Stimulated activated CD8-positive, alpha-beta memory T cell treated with anti-CD3 and anti-CD28 coated beads, Interleukin-12 subunit alpha, Interleukin-12 subunit beta, amount 100 ng/mL, for 4 hours (primary cell): ENCODE measurements around the gene PEX5.

Experiments
- DNase-seq: peaks from one replicate; pipeline ENCODE4 v3.0.0-alpha.2; 2020; ENCODE audit warnings: low read depth

Gene PEX5

DNA sequence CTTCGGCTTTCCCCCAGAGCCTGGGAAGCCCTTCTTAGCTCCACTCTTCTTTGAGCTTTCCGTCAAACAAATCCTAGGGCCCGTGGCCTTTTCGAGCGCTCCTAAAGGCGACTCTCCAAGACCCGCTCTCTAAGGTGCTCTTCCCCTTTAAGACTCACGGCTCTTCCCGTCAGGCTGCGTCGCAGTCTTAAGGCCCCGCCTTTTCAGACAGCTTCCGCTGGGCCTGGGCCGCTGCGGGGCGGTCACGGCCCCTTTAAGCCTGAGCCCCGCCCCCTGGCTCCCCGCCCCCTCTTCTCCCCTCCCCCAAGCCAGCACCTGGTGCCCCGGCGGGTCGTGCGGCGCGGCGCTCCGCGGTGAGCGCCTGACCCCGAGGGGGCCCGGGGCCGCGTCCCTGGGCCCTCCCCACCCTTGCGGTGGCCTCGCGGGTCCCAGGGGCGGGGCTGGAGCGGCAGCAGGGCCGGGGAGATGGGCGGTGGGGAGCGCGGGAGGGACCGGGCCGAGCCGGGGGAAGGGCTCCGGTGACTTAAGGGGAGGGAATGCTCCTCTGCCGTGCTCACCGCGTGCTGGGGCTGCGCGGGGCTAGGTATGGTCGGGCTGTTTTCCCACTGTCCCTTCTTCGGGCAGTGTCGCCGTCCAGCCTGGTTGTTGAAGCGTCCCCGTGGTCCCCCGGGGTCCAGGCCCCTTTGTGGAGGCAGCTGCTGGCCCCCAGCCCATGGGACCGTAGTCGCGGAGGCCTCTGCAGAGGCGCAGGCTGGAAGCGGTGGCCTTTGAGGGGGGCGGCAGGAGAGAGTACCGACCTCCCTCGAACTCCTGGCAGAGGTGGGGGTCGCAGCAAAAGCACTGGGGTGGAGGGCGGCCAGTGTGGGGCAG is at the start of gene PEX5:
PEX5 (plus strand) TSS at position 289 of the 870 bp plus-strand sequence. CDS start 692 bp downstream, outside the sequence.
- DNase-seq = peak; percentile 73

- DNase-seq = no peak
Measured at GRCh38 chr12:7141351-7142005, 48.0 kb upstream of the PEX5 start.

DNA sequence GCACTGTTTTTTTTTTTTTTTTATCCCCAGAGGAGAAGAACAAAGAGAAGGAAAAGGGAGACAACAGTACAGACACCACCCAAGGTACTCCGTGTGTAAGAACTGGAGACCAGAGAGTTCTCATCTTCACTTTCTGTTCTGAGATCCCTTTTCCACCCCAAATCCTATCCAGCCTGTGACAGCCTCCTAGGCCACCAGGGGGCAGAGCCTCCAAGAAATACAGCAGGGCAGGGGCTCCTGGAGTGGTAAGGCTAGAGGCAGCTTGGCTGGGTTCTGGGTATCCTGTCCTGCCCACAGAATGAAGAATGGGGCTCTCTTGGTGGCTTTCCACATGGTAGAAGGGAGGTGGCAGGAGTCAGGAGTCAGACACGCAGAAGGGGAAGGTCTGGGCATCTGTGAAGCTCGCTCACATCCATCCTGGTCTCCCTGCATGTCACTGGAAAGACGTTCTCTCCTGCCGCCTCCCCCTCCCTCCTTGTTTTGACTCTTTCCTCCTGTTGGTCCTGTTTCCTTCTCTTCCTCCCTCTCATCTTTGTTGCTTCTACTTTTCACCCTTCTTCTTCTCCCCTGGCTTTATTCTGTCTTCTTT is 47.3 kb upstream of the PEX5 start:
- no peak for DNase-seq

DNA sequence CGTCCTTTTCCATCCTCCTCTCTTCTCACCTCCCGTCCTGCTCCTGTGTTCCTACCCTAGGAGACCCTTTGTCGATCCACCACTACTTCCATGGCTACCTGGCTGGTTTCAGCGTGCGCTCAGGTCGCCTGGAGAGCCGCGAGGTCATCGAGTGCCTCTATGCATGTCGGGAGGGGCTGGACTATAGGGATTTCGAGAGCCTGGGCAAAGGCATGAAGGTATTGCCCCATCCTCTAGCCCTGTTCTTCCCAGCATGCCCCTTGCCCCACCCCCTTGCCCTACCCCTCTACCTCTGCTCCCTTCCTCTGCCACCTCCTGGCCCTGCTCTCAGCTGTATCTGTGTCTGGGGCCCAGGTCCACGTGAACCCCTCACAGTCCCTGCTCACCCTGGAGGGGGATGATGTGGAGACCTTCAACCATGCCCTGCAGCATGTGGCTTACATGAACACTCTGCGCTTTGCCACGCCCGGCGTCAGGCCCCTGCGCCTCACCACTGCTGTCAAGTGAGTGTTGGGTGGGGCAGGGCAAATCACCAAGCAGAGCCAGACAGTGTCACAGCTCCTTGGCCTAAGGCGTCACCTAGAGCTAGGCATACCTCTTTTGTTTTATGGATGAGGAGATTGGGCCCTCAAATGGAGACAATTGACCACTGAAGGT is 46.5 kb upstream of the PEX5 start:
- DNase-seq = no peak

GRCh38 chr12:7143564-7143963 is 45.9 kb upstream of the PEX5 start:
- DNase-seq = no peak

GRCh38 chr12:7144414-7145120 is 44.9 kb upstream of the PEX5 start:
- no peak for DNase-seq

- DNase-seq = no peak
Measured at GRCh38 chr12:7145671-7146070, 43.8 kb upstream of the PEX5 start.

- DNase-seq = no peak
Measured at GRCh38 chr12:7146228-7146627, 43.3 kb upstream of the PEX5 start.

GRCh38 chr12:7146906-7147305 is 42.6 kb upstream of the PEX5 start:
- no peak for DNase-seq

GRCh38 chr12:7150356-7150755 is 39.1 kb upstream of the PEX5 start:
- DNase-seq = no peak

DNA sequence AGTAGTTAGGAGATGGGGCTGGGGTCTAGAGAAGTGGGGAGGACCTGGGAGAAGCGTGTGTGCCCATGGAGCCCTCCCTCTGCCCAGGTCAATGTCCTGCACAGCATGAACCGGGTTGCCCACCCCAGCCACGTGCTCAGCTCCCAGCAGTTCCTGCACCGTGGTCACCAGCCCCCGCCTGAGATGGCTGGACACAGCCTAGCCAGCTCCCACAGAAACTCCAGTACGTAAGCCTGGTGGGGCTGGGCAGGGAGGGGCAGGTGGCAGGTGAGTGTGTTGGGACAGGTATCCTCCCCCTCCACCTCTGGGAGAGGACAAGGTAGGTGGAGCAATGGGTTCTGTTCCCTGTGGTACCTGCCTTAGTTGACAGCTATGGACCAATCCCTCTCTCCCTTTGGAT is 38.6 kb upstream of the PEX5 start:
- no peak for DNase-seq

DNA sequence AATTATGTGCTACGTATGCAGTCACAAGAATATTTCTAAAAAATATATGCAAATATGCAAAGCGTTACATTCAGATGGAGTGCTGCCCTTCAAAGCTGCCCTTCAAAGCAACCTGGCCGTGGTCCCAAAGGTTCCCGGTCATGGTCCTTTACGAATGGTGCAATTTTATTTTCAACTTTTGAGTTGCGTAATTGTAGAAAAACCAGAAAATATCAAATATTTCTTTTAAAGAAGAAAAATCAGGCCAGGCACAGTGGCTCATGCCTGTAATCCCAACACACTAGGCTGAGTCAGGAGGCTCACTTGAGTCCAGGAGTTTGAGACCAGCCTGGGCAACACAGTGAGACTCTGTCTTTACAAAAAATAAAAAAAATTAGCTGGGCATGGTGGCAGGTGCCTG is 38.0 kb upstream of the PEX5 start:
- DNase-seq = no peak

DNA sequence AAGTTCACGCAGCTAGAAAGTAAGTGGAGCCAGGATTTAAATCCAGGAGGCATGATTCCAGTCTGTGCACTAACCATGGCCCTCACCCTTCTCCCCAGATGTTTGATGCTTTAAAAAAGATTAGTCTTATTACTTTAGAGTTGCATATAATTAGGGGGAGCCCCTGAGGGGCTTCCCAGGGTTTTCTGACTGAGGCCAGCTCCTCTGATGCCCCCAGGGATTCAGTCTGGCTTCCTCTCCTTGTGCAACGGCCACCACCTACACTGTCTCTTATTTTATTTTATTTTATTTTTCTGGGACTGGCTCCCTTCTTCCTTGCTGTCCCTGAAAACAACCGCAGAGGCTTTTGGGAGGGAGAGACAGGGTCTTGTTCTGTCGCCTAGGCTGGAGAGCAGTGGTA is 36.7 kb upstream of the PEX5 start:
- no peak for DNase-seq

DNA sequence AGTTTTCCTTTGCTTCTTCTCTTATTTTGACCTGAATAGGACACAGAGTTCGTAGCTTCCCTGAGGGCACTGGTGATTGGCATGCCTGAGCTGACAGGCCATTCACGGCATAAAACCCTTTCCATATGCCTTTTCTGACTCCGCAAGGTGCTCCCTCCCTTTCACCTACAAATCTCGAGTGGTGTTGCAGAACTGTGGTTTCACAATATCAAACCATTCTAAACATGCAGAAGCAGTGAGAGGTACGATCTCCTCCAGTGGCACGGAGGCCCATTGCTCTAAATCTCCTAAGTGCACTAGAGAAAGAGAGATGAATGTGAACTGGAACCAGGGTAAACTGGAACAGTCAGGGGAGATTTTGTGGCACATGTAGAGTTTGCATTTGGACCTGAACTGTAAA is 35.4 kb upstream of the PEX5 start:
- DNase-seq = no peak

- DNase-seq = no peak
Measured at GRCh38 chr12:7154901-7155470, 34.5 kb upstream of the PEX5 start.

- no peak for DNase-seq
Measured at GRCh38 chr12:7155471-7156034, 33.9 kb upstream of the PEX5 start.

DNA sequence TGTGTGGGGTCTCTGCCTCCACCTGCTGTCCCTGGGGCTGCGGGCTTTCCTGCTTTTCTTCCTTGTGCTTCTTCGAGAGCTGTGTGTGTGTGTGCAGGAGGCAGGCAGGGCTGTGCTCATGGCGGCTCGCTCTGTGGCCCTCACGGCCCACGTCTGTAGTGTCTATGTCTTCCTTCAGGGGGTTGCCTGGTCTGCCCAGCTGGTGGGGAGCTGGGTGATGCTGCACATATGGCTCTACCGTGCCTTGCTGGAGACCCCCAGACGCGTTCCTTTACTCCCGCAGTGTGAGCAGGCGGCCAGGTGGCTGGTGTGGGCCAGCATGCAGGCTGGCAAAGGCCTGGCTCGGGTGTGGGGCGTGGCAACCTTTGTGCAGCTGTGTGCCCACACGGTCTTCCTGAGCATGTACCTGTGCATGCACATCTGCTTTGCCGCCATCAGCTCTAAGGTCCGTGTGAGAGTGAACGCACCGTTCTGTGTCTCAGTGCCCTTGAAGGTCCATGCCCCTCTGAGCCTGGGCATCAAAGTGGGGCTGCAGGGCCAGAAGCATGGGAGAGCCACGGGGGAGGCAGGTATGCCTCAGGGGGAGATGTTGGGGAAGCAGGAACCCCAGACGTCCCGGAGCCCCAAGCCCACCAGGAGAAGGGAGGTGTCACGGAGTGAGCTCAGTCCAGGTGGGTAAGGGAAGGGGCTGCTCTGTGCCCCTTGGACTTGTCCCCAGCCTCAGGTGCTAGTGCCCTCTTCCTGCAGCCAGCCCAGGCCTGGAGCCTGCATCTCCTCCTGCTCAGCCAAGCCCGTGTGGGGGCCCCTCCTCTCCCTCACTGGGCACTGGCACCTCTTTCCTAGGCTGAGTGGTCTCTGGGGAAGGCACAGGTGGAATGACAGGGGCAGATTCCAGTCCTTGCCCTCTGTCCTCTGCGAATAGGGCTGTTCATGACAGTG is 33.0 kb upstream of the PEX5 start:
- DNase-seq = no peak

DNA sequence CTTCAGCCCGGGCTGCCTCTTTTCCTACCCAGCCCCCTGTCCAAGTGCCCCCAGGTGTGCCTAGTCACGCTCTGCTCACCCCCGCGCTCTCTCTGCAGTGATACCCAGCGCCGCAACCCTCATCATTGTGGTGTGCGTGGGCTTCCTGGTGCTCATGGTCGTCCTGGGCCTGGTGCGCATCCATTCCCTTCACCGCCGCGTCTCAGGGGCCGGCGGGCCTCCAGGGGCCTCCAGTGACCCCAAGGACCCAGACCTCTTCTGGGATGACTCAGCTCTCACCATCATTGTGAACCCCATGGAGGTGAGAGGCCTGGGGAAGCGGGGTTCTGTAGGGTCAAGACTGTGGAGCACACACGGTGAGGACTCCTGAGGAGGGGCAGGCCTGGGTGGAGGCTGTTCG is 32.1 kb upstream of the PEX5 start:
- no peak for DNase-seq

GRCh38 chr12:7158781-7159609 is 30.5 kb upstream of the PEX5 start:
- DNase-seq = no peak
